HG02759 (cell line): ENCODE data around the gene BICRA.
"Not testable (repeated sequence)": the region's sequence is repeated elsewhere in the genome, so short reads cannot be mapped to it uniquely, and the experiment has no call there.

Source experiments
- ATAC-seq: cut with Tn5 transposase; IDR thresholded peaks from one replicate; pipeline ENCODE4 v1.9.1; 2021; ENCODE audit warnings: mild to moderate bottlenecking, moderate library complexity; ENCODE audit not compliant: unreplicated experiment

Gene BICRA

DNA sequence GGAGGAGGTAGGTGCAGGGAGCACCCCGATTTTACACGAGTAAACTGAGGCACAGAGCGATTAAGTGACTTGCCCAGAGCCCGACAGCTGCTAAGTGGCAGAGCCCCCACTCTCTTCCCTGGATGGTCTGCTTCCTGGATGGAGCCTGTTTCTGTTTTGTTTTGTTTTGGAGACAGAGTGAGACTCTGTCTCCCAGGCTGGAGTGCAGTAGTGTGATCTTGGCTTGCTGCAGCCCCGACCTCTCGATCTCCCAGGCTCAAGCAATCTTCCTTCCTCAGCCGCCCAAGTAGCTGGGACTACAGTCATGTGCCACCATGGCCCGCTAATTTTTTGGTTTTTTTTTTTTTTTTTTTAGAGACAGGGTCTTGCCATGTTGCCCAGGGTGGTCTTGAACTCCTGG, 17.3 kb downstream of the BICRA start:
- no peak for ATAC-seq

DNA sequence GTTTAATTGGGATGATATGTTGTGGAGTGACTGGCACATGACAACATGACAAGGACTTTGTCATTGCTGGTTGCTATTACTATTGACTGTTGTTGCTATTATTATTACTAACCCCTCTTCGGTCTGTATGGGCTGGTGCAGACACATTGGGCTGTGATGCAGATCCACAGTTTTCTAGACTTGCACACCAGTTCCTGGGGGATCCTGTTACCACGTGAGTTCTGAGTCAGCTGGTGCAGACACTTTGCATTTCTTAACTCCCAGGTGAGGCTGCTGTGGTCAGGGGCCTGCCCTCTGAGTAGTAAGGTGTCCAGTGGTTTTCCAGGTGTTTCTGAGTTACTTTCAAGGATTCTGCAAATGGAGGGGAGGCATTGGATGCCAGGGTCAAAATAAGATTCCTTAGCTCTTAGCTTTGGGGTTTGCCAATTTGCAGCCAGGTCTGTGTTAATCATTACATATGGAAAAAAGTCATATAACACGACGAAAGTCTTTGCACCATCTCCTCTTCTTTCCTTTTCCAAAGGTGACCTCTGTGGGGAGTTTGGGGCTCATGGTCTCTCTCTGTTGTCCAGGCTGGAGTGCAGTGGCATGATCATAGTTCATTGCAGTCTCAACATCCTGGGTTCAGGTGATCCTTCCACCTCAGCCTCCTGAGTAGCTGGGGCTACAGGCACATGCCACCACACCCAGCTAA, 19.3 kb downstream of the BICRA start:
- no peak for ATAC-seq

DNA sequence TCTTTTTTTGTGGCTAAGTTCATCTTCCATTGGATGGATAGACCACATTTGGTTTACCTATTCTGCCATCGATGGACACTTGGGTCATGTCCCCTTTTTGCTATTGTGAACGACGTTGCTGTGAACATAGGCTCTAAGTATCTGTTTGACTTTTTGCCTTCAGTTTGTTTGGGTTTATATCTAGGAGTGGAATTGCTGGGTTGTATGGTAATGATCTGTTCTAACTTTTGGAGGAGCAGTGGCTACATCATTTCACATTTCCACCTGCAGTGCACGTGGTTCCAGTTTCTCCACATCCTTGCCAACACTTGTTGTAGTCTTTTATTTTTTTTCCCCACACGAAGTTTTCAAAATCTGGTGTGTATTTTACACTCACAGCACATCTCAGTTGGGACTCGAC, 21.7 kb downstream of the BICRA start:
- ATAC-seq = no peak

DNA sequence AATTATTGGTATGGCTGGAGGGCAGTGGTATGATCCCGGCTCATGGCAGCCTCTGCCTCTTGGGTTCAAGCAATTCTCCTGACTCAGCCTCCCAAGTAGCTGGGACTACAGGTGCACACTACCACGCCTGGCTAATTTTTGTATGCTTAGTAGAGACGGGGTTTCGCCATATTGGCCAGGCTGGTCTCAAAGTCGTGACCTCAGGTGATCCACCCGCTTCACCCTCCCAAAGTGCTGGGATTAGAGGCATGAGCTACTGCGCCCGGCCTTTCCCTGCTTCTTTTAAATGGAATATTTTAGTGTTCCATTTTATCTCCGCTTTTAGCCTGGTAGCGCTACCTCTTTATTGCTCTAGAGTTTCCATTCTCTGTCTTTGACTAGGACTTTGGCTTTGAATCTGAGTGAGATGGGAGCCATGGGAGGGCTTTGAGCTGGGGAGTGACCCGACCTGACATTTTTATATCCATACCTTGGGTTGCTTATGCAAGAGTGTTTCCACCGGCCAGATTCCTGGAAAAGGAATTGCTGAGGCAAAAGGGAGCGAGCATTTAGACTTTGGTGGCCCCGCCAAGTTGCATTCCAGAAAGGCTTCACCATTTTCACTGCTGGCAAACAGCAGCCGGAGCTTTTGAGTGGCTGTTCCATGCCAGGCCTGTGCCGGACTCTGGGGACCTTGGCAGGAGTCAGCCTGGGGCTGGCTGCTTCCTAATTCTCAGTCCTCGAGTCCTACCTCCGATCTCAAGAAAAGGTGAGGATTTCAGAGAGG, 22.9 kb downstream of the BICRA start:
- no peak for ATAC-seq

DNA sequence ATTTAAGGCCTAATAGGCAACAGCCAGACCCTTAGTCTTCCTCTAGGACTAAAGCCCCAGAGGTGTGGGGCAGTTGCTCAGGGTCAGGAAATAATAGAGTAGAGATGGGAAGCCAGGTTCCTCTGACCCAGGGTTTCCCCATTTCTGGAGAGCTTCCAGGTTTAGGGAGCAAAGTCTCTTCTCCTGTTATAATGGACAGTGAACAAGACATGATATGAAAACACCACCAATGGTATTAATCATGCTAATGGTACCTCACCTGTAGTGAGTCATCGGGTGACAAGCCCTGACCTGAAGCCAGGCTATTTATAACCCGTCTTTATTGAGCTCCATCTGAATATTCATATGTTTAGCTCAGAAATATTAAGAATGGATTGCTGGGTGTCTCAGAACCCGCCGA, 24.6 kb downstream of the BICRA start:
- no peak for ATAC-seq

DNA sequence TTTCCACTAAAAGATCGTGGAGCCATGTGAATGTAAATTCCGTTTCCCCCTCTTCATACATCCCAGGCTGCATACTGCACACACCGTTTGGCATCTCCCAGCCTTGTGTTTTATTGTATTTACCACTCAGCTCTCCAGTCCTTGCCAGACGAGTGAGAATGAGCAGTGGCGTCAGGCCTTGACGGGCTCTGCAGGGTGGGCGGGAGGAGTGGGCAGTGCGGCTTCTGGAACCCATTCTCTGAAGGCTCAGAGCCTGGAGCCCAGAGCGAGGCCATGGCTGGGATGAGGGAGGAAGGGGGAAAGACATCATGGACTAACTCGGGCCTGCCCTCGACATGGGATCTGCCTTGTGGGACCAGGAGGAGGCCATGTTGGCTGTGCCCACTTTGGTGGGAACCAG, 25.1 kb downstream of the BICRA start:
- ATAC-seq = no peak

DNA sequence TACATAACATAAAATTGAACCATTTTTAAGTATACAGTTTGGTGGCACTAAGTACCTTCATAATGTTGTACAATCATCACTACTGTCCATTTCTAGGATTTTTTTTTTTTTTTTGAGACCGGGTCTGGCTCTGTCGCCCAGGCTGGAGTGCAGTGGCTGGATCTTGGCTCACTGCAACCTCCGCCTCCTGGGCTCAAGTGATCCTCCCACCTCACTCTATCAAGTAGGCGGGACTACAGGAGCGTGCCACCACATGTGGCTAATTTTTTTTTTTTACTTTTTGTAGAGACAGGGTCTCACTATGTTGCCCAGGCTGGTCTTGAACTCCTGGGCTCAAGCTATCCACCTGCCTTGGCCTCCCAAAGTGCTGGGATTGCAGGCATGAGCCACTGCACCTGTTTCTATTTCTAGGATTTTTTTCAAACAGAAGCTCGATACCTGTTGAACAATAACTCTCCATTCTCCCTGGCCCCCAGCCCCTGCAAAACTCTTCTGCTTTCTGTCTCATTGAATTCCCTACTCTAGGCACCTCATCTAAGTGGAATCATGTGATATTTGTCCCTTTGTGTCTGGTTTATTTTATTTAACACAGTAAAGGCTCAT, 26.3 kb downstream of the BICRA start:
- ATAC-seq = not testable (repeated sequence)

DNA sequence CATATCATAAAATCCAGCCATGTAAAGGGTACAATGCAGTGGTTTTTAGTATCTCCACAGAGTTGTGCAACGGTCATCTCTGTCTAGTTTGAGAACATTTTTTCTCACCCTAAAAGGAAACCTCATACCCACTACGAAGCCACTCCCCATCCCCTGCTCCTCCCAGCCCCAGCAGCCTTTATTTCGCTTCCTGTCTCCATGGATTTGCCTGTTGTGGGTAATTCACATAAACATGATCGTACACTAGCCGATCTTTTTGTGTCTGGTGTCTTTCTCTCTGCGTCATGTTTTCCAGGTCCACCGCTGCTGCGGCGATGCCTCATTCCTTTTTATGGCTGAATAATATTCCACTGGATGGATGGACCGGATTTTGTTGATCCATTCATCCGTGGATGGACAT, 28.6 kb downstream of the BICRA start:
- no peak for ATAC-seq

DNA sequence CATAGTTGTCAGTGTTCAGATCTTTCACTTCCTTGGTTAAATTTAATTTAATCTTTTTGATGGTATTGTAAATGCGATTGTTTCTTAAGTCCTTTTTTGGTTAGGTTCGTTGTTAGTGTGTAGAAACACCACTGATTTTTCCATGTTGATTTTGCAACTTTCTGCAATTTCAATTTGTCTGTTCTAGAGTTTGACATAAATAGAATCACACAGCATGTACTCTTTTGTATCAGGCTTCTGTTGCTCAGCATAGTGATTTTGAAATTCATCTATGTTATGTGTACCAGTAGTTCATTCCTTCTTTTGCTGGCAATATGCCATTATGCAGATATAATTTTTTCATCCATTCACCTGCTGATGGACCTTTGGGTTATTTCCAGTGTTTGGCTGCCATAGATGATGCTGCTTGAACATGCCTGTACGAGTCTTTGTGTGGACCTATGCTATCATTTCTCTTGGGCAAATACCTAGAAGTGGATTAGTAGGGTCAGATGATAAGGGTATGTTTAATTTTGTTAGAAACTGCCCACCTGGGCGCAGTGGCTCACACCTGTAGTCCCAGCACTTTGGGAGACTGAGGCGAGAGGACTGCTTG, 33.1 kb downstream of the BICRA start:
- ATAC-seq = no peak

DNA sequence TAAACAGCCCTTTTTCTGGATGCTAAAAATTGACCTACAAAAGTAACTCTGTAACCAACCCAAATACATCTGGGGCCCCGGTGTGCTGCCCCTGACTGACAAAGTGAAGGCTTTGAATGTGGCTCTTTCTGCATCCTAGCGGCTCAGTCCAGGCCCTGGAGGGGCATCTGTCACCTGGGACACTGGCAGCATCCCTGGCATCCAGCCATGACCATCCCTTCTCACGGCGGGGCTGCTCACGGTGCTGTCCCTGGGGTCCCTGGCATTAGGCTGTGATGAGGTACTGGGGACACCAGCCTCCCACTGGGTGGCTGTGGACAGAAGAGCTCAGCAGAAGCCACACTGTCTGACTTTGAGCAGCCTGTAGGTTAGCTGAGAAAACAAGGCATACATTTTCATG, 34.3 kb downstream of the BICRA start:
- ATAC-seq = no peak

DNA sequence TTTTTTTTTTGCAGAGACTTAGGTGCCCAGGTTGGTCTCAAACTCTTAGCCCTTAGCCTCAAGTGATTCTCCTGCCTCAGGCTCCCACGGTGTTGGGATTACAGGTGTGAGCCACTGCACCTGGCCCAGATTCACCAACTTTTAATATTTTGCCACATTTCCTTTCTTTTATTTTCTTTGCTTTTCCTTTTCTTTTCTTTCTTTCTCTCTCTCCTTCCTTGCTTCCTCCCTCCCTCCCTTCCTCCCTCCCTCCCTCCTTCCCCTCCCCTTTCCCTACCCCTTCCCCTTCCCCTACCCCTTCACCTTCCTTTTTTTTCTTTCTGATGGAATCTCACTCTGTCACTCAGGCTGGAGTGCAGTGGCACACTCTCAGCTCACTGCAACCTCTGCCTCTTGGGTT, 35.3 kb downstream of the BICRA start:
- ATAC-seq = no peak

DNA sequence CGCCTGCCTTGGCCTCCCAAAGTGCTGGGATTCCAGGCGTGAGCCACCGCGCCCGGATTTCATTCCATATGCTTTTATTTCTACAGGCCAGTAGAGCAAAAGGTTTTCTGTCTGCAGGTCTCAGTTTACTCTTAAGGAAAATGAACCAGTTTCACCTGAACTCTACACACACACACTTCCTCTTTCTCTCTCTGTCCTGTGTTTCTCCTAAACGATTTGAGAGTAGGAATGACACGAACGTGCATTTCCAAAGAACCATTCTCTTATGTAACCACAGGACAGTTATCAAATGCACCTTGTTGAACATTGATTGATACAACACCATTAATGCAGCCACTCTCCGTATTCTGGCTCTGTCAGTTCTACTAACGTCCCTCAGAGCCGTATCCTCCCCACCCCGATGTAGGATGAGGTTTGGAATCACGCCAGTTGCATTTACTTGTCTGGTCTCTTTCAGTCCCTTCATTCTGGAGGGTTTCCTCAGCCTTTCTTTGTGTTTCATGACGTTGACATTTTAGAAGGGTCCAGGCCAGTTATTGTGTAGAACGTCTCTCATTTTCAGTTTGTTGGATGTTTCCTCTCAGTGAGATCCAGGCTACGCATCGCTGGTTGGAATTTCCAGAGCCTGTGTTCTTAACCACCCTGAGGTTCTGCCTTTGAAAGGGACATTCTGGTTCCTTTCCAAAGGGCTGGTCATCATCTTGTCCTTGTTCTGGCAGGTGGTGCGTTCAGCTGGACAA, 36.0 kb downstream of the BICRA start:
- ATAC-seq = no peak

DNA sequence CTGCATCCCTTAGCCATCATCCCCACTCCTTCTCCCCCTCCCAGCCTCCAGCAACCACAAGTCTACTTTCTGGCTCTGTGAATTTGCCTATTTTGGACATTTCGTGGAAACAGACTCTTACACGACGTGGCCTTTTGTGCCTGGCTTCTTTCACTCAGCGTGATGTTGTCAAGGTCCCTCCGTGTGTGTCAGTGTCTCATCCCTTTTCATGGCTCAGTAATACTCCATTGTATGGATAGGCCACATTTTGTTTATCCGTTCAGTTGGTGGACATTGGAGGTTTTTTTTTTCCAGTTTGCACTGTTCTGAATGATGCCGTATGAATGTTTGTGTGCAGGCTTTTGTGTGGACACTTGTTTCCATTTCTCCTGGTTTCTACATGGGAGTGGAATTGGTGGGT, 38.0 kb downstream of the BICRA start:
- ATAC-seq = no peak

DNA sequence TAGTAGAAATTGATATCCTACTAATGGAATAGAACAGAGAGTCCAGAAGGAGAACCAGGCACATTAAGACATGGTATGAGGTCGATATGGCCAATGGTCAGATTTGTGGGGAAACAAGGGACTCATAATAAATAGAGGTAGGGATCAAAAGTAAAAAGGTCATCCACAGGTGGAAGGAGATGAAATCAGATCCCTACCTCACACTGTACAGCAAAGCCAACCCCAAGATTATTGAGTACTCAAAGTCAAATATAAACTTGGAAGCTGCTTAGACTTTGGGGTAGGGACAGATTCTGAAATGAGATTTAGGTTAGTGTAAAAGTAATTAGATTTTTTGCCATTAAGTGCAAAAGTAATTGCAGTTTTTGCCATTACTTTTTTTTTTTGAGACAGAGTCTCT, 40.7 kb downstream of the BICRA start:
- no peak for ATAC-seq

DNA sequence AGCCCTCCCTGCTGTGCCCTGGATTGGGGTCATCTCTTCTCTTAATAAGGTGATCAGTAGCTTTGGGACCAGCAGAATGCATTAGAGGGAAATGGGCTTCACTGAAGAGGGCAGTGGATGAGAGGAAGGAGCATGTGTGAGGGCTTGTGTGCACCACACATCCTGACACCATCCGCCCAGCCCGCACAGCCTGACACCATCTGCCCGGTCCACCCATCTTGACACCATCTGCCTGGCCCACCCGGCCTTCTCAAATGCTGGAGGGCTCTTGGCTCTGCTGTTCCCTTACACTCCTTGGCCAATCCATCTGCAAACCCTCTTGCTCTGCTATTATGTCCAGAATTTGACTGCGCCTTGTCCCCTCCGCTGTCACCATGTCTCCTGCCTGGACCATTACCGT, 41.8 kb downstream of the BICRA start:
- ATAC-seq = no peak

DNA sequence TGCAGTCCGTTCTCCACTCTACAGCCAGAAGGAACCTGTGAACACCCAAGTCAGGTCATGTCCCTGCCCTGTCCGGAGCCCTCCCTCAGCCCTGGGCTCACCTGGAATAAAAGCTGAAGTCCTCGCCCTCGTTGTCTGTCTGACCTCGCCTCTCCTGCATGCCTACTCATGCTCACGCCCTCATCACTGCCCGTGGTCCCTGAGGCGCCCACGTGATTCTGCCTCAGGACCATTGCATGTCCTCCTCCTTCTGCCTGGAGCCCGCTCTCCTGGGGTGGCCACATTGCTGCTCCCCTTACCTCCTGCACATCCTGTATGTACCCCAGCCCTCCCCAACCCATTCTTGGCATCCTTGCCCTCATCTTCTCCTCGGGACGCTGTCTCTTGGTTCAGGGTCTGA, 42.2 kb downstream of the BICRA start:
- ATAC-seq = no peak

DNA sequence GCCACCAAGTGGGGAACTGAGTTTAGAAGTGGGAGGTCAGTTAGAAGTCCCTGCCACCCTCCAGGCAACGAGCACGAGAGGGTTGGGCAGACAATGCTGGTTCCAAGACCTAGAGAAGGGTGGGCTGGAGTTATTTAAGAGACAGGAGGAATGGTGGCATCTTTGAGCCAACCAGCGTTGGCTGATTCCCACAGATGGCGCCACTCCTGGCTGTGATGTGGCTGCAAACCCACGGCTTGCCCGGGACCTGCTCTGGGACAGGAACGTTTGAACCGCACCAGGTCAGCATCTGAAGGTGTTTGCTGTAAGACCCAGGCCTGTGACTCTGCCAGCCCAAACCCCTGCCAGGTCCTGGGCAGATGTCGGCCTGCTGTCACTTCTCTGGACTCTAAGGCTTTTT, 42.8 kb downstream of the BICRA start:
- no peak for ATAC-seq

DNA sequence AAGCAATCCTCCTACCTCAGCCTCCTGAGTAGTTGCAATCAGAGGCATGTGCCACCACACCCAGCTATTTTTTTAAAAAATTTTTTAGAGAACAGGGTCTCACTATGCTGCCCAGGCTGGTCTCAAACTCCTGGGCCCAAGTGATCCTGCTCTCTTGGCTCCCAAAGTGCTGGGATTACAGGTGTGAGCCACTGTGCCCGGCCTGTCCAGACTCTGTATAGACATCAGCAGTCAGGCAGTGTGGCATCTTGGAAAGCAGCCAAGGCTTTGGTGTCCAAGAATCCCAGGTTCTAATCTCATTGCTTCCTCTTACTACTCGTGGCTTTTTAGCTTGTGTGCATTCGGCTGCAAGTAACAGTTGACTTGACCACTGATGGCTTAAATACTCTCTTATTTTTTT, 43.4 kb downstream of the BICRA start:
- ATAC-seq = no peak

DNA sequence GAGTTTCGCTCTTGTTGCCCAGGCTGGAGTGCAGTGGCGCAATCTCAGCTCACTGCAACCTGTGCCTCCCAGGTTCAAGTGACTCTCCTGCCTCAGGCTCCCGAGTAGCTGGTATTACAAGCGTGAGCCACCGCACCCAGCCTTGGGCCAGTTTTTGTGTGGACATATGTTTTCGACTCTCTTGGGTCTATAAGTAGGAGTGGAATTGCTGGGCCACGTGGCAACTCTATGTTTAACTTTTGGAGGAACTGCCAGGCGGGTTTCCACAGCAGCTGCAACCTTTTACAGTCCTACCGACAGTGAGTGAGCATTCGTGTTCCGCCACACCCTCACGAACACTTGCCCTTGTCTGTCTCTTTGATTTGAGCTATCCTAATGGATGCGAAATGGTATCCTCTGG, 44.9 kb downstream of the BICRA start:
- no peak for ATAC-seq

DNA sequence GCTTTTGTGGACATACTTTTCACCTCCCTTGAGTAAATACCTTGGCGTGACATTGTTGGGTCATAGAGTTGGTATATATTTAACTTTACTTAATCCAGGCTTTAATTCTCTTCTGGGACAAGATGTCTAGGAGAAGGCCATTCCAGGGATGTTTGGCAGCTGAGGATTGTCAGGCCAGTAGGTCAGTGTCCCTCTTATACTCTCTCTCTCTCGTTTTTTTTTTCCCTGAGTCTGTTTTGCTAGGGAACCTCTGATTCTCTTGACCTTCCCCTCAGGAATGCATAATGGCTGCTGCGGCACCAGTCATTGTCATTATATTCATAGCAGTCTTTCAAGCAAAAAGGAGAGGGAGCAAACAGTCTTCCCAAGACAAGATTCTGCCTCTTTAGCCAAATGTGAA, 48.8 kb downstream of the BICRA start:
- ATAC-seq = no peak
